GM19395 (cell line): Measurements from ENCODE around the gene TMC3.
"Not testable (repeated sequence)": the region's sequence is repeated elsewhere in the genome, so short reads cannot be mapped to it uniquely, and the experiment has no call there.

Experiments used
- ATAC-seq: cut with Tn5 transposase; IDR thresholded peaks from one replicate; pipeline ENCODE4 v1.9.1; 2021; ENCODE audit warnings: mild to moderate bottlenecking, moderate library complexity; ENCODE audit not compliant: unreplicated experiment

TMC3 gene

DNA sequence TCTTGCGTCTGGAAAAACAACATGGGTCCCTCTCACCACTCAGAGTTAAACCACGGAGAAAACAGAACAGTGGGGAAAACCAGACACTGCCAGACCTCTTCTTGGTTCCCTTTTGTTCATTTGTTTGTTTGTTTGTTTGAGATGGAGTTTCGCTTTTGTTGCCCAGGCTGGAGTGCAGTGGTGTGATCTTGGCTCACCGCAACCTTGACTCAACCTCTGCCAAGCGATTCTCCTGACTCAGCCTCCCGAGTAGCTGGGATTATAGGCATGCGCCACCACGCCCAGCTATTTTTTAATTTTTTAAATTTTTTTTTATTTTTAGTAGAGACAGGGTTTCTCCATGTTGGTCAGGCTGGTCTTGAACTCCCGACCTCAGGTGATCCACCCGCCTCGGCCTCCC lies 25.3 kb downstream of the TMC3 start:
- not testable (repeated sequence) for ATAC-seq

DNA sequence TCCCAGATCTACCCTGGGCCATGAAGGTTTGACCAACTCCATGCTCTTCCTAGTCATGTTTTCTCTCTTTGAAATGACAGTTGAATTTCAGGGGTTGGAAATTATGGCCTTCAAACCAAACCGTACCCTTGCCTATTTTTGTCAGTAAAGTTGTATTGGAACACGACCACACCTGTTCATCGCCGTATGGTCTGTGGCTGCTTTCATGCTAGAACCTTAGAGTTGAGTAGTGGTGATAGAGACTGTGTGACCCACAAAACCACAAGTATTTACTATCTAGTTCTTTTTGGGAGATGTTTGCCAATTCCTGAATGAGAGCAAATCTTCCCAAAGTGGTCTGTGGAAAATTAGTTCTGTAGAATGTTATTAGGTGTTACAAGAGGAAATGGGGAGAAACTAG lies 26.1 kb downstream of the TMC3 start:
- ATAC-seq, result no peak

DNA sequence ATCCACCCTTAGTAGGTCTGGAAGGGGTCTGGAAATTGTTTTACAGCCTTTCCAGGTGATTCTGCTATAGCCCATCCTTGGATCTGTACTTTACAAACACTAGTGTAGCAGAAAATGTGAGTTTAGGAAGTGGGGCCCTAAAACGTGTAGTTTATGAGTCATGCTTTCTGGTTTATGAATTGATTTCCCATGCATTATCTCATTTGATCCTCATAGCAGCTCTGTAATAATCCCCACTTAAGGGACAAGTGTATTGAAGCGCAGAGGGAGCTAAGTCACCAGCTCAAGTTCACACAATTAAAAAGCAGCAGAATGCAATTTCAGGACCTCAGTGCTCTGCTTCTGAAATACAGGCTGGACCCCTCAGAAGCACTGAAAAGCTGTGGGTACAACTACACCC lies 27.4 kb downstream of the TMC3 start:
- ATAC-seq, result no peak

DNA sequence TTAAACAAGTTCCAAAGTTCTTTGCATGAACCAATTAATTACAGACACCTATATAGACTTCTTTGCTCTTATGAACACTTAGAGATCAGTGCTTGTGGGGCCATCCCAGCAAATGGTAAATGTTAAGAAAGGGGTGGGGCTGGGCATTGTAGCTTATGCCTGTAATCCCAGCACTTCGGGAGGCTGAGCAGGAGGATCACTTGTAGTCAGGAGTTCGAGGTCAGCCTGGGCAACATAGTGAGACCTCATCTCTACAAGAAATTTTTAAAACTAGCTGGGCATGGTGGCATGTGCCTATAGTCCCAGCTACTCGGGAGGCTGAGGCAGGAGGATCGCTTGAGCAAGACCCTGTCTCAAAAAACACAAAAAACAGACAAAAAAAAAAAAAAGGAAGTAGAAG lies 30.6 kb downstream of the TMC3 start:
- no peak for ATAC-seq

DNA sequence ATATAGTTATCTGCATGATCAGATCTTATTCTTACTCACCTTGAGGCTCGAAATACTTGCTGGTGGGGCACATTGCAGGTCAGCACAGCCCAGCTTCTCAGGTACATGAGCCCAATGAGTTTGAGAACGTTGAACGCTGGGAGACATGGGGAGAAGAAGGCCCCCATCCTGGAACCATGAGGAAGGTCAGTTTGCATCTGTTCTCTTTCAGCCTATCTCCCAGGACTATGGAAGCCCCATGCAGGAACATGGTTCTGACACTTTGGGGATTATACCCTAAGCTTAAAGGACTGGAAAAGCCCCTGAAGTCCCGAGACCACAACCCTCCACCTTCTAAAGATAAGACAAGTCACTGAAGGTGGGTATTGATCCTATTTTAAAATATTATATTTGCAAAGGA lies 32.7 kb downstream of the TMC3 start:
- no peak for ATAC-seq

DNA sequence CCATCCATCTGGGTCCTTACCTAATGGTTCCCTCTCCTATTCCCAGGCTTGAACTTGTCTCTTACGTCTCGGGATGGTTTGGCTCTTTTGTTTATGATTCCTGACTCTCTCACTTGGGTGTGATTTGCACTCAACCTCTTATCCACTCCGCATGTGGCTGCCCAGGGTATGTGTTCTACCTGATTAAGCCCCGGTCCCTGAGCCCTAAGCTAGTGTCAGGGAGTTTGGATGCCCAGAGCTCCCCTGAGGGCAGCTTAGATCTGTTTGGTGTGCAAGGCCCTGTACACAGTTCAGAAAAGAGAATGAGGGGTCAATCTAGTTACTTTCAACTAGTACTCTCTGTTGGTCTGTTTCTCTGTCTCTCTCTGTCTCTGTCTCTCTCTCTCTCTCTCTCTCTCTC lies 34.2 kb downstream of the TMC3 start:
- no peak for ATAC-seq

DNA sequence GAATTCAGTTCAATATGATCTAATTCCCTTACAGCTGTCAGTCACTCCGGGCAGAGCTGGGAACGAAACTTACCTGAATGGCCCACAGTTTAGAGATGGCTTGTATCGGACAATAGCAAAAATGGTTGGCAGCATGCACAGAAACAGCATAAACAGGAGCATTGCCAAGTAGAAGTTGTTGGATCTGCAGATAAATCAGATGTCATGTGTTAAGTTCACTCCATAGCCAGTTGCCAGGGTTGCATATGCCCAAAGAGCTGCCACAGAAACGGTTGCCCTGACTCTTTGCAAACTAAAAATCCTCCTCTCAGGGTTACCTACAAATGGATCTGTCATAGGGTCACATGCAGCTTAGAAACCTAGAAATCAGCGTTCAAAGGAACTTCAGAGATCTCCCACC lies 34.7 kb downstream of the TMC3 start:
- ATAC-seq, result no peak

DNA sequence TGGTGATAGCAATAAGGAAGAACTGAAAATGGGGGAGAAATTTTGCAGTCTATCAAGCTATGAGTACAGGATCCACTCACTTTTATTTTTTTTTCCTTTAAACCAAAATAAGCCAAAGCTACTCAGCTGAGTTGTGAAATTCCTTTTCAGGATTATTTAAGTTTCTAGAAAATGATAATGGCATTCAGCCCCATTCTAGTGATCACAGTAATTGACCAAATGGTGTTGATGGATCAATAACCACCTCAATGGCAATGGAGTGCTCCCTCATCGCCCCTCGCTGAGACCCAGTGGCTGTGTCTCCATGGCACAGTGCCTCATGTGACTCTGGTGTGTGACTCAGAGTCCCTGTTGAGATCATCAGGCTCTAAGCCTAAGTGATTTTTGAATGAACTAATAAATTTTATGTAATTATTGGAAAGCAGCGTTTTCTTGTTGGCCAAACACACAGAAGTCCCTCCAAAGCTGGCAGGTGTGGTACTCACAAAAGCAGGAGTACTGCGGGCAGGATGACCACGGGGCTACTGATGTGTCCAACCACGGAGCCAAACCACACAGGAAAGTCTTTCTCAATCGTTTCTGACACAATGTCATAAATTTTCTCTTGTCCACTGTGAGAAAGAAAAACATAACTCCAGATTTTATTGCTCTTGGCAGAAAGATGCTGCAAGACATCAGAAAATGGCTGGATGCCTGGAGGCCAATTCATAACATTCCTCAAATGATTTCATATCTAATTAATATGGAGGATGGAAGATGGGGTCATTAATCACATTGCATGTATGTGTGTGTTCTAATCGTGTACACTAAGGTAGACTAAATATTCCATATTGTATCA lies 35.6 kb downstream of the TMC3 start:
- no peak for ATAC-seq

DNA sequence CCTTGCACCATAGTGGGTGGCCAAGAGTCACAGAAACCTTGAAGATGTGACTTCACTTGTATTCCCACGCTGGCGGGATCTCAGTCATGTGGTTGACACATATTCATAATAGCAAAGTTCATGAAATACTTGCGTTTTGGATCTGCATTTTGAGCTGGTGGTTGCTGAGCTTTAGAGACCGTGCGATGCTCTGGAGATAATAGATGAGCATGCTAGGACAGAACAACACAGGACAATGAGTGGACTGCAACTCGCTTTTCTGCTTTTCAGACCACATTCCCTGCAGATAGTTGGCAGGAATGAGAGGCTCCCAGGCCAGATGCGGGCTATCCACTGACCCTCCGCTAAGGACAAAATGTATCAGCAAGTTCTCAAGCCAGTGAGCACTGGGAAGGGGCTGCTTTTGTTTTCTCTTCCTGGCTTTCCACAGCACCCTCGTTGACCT lies 36.3 kb downstream of the TMC3 start:
- no peak for ATAC-seq

DNA sequence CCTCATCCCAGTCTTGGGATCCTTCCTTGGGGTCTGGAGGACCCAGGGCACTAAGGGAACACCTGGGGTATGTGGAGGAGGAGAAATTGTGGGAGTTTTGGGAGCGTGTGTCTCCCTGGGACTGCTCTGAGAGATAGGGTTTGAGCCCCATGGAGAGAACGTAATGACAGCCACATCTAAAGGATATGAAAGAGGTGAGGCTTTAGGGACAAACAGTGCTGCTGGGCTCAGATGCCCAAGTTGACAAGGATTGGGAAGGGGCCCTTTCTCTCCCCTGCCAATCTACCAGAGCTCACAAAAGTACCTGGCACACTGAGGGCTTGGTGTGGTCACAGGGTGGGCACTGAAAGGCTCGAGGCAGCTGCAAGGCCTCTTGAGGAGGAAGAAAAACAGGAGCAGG lies 36.8 kb downstream of the TMC3 start:
- ATAC-seq, result no peak

DNA sequence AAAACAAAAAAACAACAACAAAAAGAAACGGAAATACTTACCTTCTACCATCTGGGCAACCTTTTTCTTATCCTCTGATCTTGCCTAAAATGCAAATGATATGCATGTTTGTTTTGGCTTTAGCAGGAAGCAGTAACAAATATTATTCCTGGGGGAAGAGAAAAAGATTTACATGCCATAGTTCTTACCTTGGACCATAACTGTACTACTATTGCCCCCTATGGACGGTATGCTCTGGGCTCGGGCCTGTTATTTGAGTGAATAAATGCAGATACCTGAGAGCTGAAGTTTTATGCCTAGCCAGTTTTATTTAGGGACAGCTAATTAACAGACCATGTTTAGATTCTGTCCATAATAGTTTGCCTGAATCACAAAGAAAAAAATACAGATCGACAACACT lies 37.4 kb downstream of the TMC3 start:
- no peak for ATAC-seq

DNA sequence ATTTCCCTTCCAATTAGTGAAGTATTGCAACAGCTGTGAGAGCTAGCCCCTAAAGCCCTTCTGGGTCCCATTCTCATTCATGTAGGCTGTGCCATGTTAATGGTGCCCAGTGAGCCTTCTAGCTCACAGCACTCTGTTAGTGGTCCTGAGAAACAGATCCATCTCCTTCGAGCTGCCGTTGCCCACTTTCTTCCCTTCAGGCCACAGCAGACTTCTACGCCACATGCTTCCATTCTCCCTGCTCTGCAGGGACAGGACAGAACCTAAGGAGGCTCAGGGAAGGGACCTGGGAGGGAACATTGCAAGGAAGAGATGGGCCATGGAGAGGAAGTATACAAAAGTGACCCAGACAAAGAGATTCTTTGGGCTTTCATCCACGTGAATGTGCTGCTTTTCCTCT lies 38.4 kb downstream of the TMC3 start:
- no peak for ATAC-seq

DNA sequence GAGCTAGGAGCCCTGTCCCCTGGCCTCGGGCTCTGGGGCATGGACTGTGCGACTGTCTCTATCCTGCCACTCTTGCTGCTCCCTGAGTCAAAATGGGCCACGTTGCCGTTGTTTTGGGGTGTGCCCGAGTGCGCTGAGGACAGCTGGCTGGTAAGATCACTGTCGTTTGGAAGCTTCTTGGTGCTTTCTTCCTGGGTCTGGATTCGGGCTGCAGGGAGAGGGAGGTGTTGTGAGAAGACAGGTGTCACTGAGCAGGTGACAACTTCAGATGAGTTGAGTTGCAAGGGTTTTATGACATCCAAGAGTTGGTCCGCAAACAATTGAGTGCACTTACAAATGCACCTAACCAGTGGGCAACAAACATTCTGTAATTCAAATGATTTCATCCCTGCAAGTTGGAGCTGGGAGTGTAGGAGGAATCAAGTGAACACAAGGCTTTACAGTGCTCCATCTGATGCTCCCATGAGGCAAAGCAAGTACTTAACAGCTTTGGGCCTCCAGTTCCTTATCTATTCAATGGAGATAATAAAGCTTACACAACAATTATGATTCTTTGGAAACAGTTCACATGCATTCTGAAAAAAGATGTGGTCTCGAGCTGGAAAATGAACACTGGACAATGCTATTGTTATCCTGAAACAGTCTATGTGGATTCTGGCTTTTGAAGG lies 39.1 kb downstream of the TMC3 start:
- no peak for ATAC-seq

DNA sequence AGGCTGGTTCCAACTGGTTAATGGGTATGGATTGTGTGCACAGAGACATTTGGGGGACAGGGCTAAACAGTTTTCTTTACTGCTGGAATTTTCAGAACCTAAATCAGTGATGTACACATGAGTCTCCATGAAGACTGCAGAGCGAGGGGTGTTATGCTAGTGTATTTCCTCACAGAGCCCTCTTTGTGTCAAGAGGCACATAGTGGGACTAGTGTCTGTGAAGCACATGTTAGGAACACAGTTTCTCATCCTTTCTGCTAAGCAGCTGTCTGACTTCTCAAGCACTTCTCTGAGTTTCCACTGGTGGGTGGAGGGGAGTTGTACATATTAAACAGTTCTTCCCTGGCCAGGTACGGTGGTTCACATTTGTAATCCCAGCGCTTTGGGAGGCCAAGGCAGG lies 40.6 kb downstream of the TMC3 start:
- ATAC-seq, result no peak

DNA sequence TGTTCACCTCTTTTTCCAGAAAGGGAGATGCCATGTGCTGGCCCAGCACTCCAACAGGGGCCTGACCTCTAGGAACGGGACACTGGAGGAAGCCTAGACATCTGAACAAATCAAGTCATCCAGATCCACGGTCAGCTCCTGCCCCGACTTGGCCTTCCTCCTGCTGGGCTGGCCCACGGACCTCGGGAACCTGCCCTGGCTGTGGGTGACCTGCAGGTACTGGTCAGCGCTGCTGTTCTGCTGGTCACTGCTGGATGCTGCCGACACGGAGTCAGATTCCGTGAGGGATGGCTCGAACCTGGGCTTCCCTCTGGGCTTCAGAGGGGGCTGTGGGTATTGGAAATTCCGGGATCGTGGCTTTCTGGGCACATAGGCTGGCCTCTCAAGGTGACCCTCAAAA lies 41.7 kb downstream of the TMC3 start:
- no peak for ATAC-seq

DNA sequence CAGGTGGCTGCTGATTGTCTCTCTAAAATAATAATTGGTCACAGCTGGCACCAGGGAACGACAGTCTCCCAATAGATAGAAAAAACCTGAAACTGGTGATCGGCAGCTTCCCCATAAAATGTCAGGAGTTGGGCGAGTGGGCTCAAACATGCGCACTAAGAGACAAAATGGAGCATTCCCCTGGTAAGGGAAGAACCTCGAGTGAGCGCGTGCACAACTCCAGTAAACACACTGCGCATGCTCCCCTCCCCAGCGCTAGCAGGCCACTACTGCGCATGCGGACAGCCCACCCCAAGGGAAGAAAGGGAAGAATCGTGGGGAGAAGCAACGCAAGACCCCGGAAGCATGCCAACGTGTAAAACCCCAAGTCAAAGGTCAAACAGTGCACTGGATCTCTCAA lies 42.4 kb downstream of the TMC3 start:
- ATAC-seq, result no peak

DNA sequence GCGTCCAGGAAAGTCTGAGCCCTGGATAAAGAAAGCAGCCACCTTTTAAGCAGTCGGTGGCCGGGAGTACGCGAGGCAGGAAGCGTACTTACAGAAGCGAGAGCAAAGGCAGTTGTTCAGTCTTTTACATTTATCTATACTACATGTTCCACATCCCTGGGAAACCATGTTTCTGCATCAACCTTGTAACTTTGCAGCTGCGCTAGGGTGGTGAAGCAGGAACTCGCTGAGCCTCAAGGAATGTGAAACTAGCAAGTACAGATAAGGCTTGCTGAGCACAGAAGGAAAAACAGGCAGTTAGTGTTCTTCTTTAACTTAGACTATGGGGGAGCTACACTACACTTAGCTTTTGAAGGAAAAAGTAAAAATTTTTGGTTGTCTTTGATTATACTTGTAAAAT lies 42.9 kb downstream of the TMC3 start:
- ATAC-seq, result not testable (repeated sequence)

DNA sequence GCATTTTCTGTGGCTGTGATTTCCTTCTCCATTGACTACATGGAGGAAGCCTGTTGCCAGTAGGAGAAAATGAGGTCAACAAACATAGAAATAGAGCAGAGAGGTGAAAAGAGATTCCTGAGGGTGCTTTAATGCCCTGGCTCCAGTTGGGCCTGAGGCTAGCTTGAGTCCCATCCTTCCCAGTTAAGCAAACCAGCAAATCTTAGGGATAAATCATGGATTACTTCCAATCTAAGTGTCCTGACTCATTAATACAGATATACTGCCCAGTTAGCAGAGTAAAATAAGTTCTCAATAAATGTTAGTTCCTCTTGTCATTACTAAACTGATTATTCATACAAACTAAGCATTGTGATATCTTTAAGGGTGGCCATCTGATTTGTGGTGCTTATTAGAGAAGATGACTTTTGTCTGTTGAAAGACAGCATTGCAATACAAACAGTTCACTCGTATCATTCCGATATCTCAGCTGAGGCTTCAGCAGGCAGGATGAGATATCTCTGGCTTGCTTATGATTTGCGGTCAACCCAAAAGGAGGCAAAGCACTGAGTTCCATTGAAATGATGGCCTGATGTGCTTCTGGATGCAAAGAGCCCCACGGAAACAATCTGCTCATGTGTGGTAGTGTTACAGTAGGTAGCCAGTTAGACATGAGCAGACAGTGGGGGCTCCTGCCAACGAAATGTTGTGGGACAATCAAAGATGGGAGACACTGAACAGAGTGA lies 43.5 kb downstream of the TMC3 start:
- ATAC-seq, result no peak

DNA sequence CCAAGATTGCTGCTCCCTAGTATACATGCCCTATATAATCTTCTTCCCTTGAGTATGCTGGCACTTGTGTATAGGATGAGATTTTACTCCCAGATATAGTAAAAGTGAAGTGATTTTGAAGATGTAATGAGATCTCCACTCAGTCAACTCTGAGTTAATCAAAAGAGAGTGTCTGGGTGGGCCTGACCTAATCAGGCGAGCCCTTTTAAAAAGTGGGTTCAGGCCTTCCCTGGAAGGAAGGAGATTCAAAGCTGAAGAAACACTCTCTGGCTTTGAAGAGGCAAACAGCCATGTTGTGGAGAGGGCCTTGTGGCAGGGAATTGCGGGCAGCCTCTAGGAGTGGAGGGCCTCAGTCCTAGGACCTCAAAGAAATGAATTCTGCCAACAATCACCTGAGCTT lies 44.6 kb downstream of the TMC3 start:
- no peak for ATAC-seq

DNA sequence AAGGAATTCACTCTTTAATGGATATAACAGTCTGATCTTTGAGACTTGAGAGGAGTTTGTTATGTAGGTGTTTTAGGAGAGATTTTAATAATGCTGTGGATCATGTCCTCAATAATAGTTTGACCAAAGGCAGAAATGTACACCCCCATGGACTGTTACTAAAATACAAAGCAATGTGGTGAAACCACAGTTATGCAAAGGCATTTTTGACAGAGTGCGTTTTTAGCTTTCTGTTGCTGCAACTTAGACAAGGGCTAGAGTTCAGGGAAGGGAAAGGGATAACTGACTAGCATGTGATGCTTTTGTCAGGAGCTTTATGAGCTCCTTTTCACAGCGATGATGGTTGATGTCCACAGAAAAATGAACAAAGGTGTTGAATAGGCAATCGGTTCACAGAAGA lies 46.5 kb downstream of the TMC3 start:
- ATAC-seq, result no peak

DNA sequence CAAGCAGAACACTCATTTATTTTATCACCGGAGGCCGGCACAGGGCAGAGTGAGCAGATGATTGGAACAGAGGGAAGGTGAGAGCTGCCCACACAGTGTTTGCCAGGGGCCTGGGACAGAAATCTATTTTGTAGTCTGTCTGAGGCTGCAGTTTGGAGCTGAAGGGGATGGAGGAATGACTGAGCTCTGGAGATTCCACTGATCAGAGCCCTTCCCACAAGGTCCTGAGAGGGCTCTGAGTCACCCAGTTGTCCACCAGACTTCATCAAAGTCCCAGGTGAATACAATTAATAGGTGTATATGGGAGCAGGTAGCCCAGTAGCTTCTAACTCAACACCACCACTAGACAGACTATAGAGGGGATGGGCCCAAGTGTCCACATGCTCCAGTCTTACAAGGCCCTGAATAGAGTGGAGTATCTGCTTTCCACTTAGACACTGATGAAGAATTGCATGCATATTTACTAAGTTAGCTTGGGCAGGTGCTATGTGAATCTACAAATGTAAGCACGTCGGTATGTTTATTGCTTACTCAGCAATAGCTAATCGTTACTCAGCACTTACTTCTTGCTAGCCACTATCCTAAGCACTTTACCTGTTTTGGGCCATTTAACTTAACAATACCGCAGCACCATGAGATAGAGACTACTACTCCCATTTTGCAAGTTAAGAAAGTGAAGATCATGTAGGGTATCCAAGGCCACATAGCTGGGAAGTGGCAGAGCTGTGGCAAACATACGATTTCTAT lies 47.4 kb downstream of the TMC3 start:
- ATAC-seq, result no peak
